HepG2 (cell line): ENCODE data around the gene ADARB2. TPM values are rescaled to one million over a fixed set of nuclear protein-coding genes. Genes with fewer than 3 reads are reported as not detected.

ENCODE experiments used
- ATAC-seq: fragments of 200-7000 bp; cut with Tn5 transposase; 3 replicates; pipeline ENCODE4 v1.9.1; 2020; ENCODE audit warnings: mild to moderate bottlenecking, moderate library complexity
- BruUV-seq: library from RNA; stranded (reverse); fragments of 400-500 nt; replicated peaks from 2 replicates; lab custom pipeline; 2021; lab: Mats Ljungman, UMichigan
- CTCF ChIA-PET: fragments of 300-600 bp; formaldehyde crosslinking; extraction: SDS; loops from one replicate; lab custom pipeline; 2021; ENCODE audit warnings: low total read pairs, inconsistent platforms, low intra/inter-chr PET ratio; lab: Yijun Ruan, JAX
- POLR2A ChIA-PET: fragments of 350-600 bp; sonication (Branson Sonifier 250); formaldehyde crosslinking; loops from one replicate; lab custom pipeline; 2020; ENCODE audit warnings: antibody characterized with exemption, inconsistent platforms; lab: Yijun Ruan, JAX
- DNase-seq: peaks from one replicate; pipeline ENCODE4 v3.0.0-alpha.2; 2015; ENCODE audit warnings: low spot score
- FAIRE-seq: peaks from 3 replicates; lab custom pipeline; 2011; peaks lifted over from hg19 to GRCh38; lab: Jason Lieb, UNC
- H2AFZ ChIP-seq: one replicate; pipeline ENCODE4 v1.6.1; 2011; ENCODE audit warnings: low read length, inconsistent platforms
- H3K27ac ChIP-seq: fragments of 300-600 bp; 3 replicates; pipeline ENCODE4 v1.8.0; 2011; ENCODE audit warnings: mixed run types, mild to moderate bottlenecking, mixed read lengths, low read length, inconsistent platforms; ENCODE audit not compliant: insufficient read depth; ENCODE audit errors: extremely low read length
- H3K27me3 ChIP-seq, 2 experiments: fragments of 200-600 bp in 1 of 2; 2 replicates in 1 of 2; 3 replicates in 1 of 2; pipeline versions ENCODE4 v1.6.0 to v1.8.0; 2011; ENCODE audit warnings: low read length in 2 of 2, mild to moderate bottlenecking in 2 of 2, moderate library complexity in 2 of 2, inconsistent platforms in 1 of 2; ENCODE audit not compliant: insufficient read depth in 2 of 2, control insufficient read depth in 1 of 2
- H3K36me3 ChIP-seq, 2 experiments: fragments of 200-600 bp in 1 of 2; replicated peaks in 1 of 2; 2 replicates in 1 of 2; 3 replicates in 1 of 2; pipeline versions ENCODE4 v1.5.1 to v1.8.0; 2011; ENCODE audit warnings: low read length in 2 of 2, inconsistent platforms in 1 of 2; ENCODE audit not compliant: insufficient read depth in 2 of 2, control insufficient read depth in 1 of 2
- H3K4me1 ChIP-seq: 2 replicates; pipeline ENCODE4 v1.5.1; 2012; ENCODE audit warnings: low read length, inconsistent platforms; ENCODE audit not compliant: insufficient read depth
- H3K4me2 ChIP-seq: 2 replicates; pipeline ENCODE4 v1.6.0; 2011; ENCODE audit warnings: low read depth, low read length, inconsistent platforms
- H3K4me3 ChIP-seq, 3 experiments: fragments of 200-600 bp in 1 of 3; sonication (generic), shearing (Covaris generic) in 1 of 3; replicated peaks in 1 of 3; 2 replicates each; pipeline ENCODE4 v1.5.1; 2011 to 2016; ENCODE audit warnings: low read length in 3 of 3, inconsistent platforms in 2 of 3, low read depth in 2 of 3, mild to moderate bottlenecking in 2 of 3, control low read depth in 1 of 3, mixed read lengths in 1 of 3; ENCODE audit not compliant: insufficient read depth in 1 of 3
- H3K79me2 ChIP-seq: one replicate; pipeline ENCODE4 v1.6.1; 2011; ENCODE audit warnings: low read length, inconsistent platforms; ENCODE audit not compliant: insufficient read depth
- H3K9ac ChIP-seq: 2 replicates; pipeline ENCODE4 v1.6.0; 2011; ENCODE audit warnings: mild to moderate bottlenecking, low read depth, low read length, inconsistent platforms; ENCODE audit not compliant: insufficient read depth
- H3K9me3 ChIP-seq: 2 replicates; pipeline ENCODE4 v1.5.1; 2012; ENCODE audit warnings: mild to moderate bottlenecking, low read length
- H4K20me1 ChIP-seq: 2 replicates; pipeline ENCODE4 v1.6.0; 2011; ENCODE audit warnings: inconsistent platforms, mild to moderate bottlenecking, low read length, moderate library complexity; ENCODE audit not compliant: insufficient read depth
- ATF7 ChIP-seq, 2 experiments: fragments of 450-650 bp in 1 of 2; sonication (generic) in 1 of 2; formaldehyde crosslinking in 1 of 2; IDR thresholded peaks; 2 replicates each; pipeline versions ENCODE4 v1.4.0 to v1.6.1; 2016 to 2020; ENCODE audit warnings: antibody characterized with exemption in 1 of 2, mild to moderate bottlenecking in 1 of 2, missing genetic modification reagents in 1 of 2
- ESRRA ChIP-seq: sonication (generic); formaldehyde crosslinking; IDR thresholded peaks from 2 replicates; pipeline ENCODE4 v1.5.1; 2020; ENCODE audit warnings: mild to moderate bottlenecking, low read depth, missing genetic modification reagents
- MNT ChIP-seq: fragments of 450-650 bp; IDR thresholded peaks from 2 replicates; pipeline ENCODE4 v1.6.1; 2016
- PHF21A ChIP-seq: sonication (generic); formaldehyde crosslinking; IDR thresholded peaks from 2 replicates; pipeline ENCODE4 v1.5.0; 2020; ENCODE audit warnings: mild to moderate bottlenecking, missing genetic modification reagents
- POGK ChIP-seq: sonication (generic); formaldehyde crosslinking; conservative IDR thresholded peaks from 2 replicates; pipeline ENCODE4 v1.8.0; 2022; ENCODE audit warnings: mild to moderate bottlenecking, moderate library complexity, missing genetic modification reagents
- ZNF337 ChIP-seq: sonication (generic); formaldehyde crosslinking; IDR thresholded peaks from 2 replicates; pipeline ENCODE4 v1.5.1; 2020; ENCODE audit warnings: missing genetic modification reagents, low read depth, mild to moderate bottlenecking, borderline replicate concordance
- ZNF788 ChIP-seq: sonication (generic); formaldehyde crosslinking; IDR thresholded peaks from 2 replicates; pipeline ENCODE4 v1.5.0; 2020; ENCODE audit warnings: mild to moderate bottlenecking, missing genetic modification reagents, borderline replicate concordance
- WGBS: methylation state at CpG from one replicate; pipeline ENCODE4 v1.1.6; 2017; ENCODE audit warnings: low lambda C conversion rate; 5-methylcytosine and 5-hydroxymethylcytosine counted together
- in situ Hi-C: cut with HindIII; loops from 2 replicates; pipeline ENCODE4 v1.10.0; 2017; ENCODE audit warnings: low pct_unique_long_range_greater_than_20kb; ENCODE audit not compliant: extremely low pct_ligation_motif_present
- intact Hi-C: fragments of 100-400 bp; cut with micrococcal nuclease; formaldehyde crosslinking; loops from one replicate; pipeline ENCODE4 v1.10.0; 2022; ENCODE audit not compliant: unreplicated experiment
- polyA plus RNA-seq, 8 experiments: library from polyadenylated mRNA; depleted of rRNA in 3 of 8; stranded (reverse) in 7 of 8; unstranded in 1 of 8; fragments of >200 nt; fragmentation: Illumina TruSeq in 4 of 8; extraction: Trizol in 4 of 8; gene quantifications; 2 replicates each; pipeline versions ENCODE4 v1.2.1 to v1.2.3, GENCODE V29; 2011 to 2016; ENCODE audit warnings: low read depth in 4 of 8, missing spikeins in 1 of 8, mixed read lengths in 1 of 8; ENCODE audit not compliant: insufficient read depth in 1 of 8
- total RNA-seq, 5 experiments: library from RNA; depleted of rRNA; stranded (reverse); fragments of >200 nt; fragmentation: Illumina TruSeq; extraction: Trizol; gene quantifications; 2 replicates each; pipeline ENCODE4 v1.2.3, GENCODE V29; 2016; ENCODE audit warnings: low read depth in 1 of 5
- TF ChIP-seq, protein P1 (sequence below): sonication (generic); formaldehyde crosslinking; IDR thresholded peaks from 2 replicates; pipeline ENCODE4 v1.4.0; 2020; ENCODE audit warnings: mild to moderate bottlenecking, missing genetic modification reagents

The ADARB2 gene
- total and polyA plus RNA-seq, 2 of the 13 experiments (the other 11 are each of a cell fraction or from before 2014, with no cell fraction given), result not detected

GRCh38 chr10:1655367-1655766, 82.0 kb downstream of the ADARB2 start:
- DNase-seq (no peak), ATAC-seq (no peak), FAIRE-seq (no peak)
- POLR2A ChIA-PET, result no interaction called here
- intact Hi-C loops (no loop called here), in situ Hi-C loops (no loop called here)
- no peaks in the 10 kb centered on the region for H3K4me1 ChIP-seq
- H3K4me2 ChIP-seq, result no peak overlapping the region
- H3K27me3 ChIP-seq, result peaks cover 5 to 32% of the 10 kb centered on the region in 2 experiments; a peak in 4 of 5 replicates
- BruUV-seq, result no TSS peak
- H3K27ac ChIP-seq, result no peak overlapping the region
- 2% methylated on average over 3 of the region's 3 CpGs for WGBS
- no peak overlapping the region for H2AFZ ChIP-seq
- H3K9ac ChIP-seq, result no peak overlapping the region
- TF ChIP-seq, protein P1, sequence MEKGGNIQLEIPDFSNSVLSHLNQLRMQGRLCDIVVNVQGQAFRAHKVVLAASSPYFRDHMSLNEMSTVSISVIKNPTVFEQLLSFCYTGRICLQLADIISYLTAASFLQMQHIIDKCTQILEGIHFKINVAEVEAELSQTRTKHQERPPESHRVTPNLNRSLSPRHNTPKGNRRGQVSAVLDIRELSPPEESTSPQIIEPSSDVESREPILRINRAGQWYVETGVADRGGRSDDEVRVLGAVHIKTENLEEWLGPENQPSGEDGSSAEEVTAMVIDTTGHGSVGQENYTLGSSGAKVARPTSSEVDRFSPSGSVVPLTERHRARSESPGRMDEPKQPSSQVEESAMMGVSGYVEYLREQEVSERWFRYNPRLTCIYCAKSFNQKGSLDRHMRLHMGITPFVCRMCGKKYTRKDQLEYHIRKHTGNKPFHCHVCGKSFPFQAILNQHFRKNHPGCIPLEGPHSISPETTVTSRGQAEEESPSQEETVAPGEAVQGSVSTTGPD, result no peak
- TF ChIP-seq ZNF337 (CRISPR knock-in tag) (no peak), PHF21A (no peak), ESRRA (no peak), ATF7 (IDR thresholded peaks at IDR 0.05) (no peak), ATF7 (CRISPR knock-in tag; IDR thresholded peaks at IDR 0.05) (no peak), POGK (CRISPR knock-in tag) (no peak), MNT (no peak), ZNF788 (CRISPR knock-in tag) (no peak)
- TF ChIP-seq, all 625 proteins: peak for 0
- Histone ChIP-seq H3K4me3 (no peak overlapping the region), H3K36me3 (no peaks in the 10 kb centered on the region), H3K79me2 (no peaks in the 10 kb centered on the region), H4K20me1 (no peaks in the 10 kb centered on the region), H3K9me3 (no peaks in the 10 kb centered on the region)
- CTCF ChIA-PET, result no interaction called here
